Mucosa of rectum (tissue), 2 donors: ENCODE measurements around the gene FBXO38.

Experiments
- H3K27ac ChIP-seq, 2 donors: one replicate each; pipeline ENCODE4 v1.7.0; 2013; ENCODE audit warnings: inconsistent platforms in 2 of 2, low read depth in 2 of 2, low read length in 2 of 2
- H3K27me3 ChIP-seq, 2 donors: one replicate each; pipeline ENCODE4 v1.7.0; 2013; ENCODE audit warnings: low read length in 2 of 2; ENCODE audit not compliant: control insufficient read depth in 2 of 2, insufficient read depth in 2 of 2
- H3K36me3 ChIP-seq, 2 donors: one replicate each; pipeline ENCODE4 v1.7.0; 2013; ENCODE audit warnings: low read length in 2 of 2; ENCODE audit not compliant: control insufficient read depth in 2 of 2, insufficient read depth in 2 of 2
- H3K4me1 ChIP-seq, 2 donors: one replicate each; pipeline ENCODE4 v1.7.0; 2013; ENCODE audit warnings: low read length in 2 of 2, mild to moderate bottlenecking in 1 of 2; ENCODE audit not compliant: control insufficient read depth in 2 of 2, insufficient read depth in 2 of 2
- H3K4me3 ChIP-seq, 2 donors: one replicate each; pipeline ENCODE4 v1.7.0; 2013; ENCODE audit warnings: low read length in 2 of 2
- H3K9ac ChIP-seq, 2 donors: one replicate each; pipeline ENCODE4 v1.7.0; 2013; ENCODE audit warnings: low read length in 2 of 2, low read depth in 1 of 2, mild to moderate bottlenecking in 1 of 2
- H3K9me3 ChIP-seq, 2 donors: one replicate each; pipeline ENCODE4 v1.7.0; 2013; ENCODE audit warnings: low read length in 2 of 2; ENCODE audit not compliant: control insufficient read depth in 2 of 2
- donor health status: healthy.
- donor health status: Normal muscosa, but diverticular disease.

The FBXO38 gene

GRCh38 chr5:148397968-148398595 lies 14.3 kb downstream of the FBXO38 start:
- H3K4me1 ChIP-seq: peaks cover 12 to 23% of the 10 kb centered on the region in 2 donors
- H3K4me3 ChIP-seq: no peak overlapping the region
- H3K9ac ChIP-seq: no peak overlapping the region
- no peaks in the 10 kb centered on the region for H3K27me3 ChIP-seq
- peaks cover 42 to 46% of the 10 kb centered on the region in 2 donors for H3K36me3 ChIP-seq
- no peaks in the 10 kb centered on the region for H3K9me3 ChIP-seq
- no peak overlapping the region for H3K27ac ChIP-seq

- peaks cover 48 to 53% of the 10 kb centered on the region in 2 donors for H3K36me3 ChIP-seq
- H3K9me3 ChIP-seq: no peaks in the 10 kb centered on the region
- H3K27me3 ChIP-seq: no peaks in the 10 kb centered on the region
- H3K4me1 ChIP-seq: peaks cover 7 to 17% of the 10 kb centered on the region in 2 donors
- no peak overlapping the region for H3K9ac ChIP-seq
- no peak overlapping the region for H3K4me3 ChIP-seq
- no peak overlapping the region for H3K27ac ChIP-seq
Measured at GRCh38 chr5:148398698-148399121, 15.0 kb downstream of the FBXO38 start.

- peaks cover 59 to 69% of the 10 kb centered on the region in 2 donors for H3K36me3 ChIP-seq
- no peaks in the 10 kb centered on the region for H3K9me3 ChIP-seq
- peaks cover 0 to 4% of the 10 kb centered on the region in 2 donors for H3K4me1 ChIP-seq
- no peak overlapping the region for H3K4me3 ChIP-seq
- H3K27me3 ChIP-seq: no peaks in the 10 kb centered on the region
- no peak overlapping the region for H3K9ac ChIP-seq
- H3K27ac ChIP-seq: no peak overlapping the region
Measured at GRCh38 chr5:148401604-148402003, 17.8 kb downstream of the FBXO38 start.

GRCh38 chr5:148403344-148403743 lies 19.6 kb downstream of the FBXO38 start:
- H3K4me3 ChIP-seq: no peak overlapping the region
- no peaks in the 10 kb centered on the region for H3K9me3 ChIP-seq
- no peak overlapping the region for H3K27ac ChIP-seq
- no peaks in the 10 kb centered on the region for H3K27me3 ChIP-seq
- H3K36me3 ChIP-seq: peaks cover 66 to 73% of the 10 kb centered on the region in 2 donors
- H3K4me1 ChIP-seq: no peaks in the 10 kb centered on the region
- H3K9ac ChIP-seq: no peak overlapping the region

- H3K36me3 ChIP-seq: peaks cover 67 to 69% of the 10 kb centered on the region in 2 donors
- H3K9me3 ChIP-seq: no peaks in the 10 kb centered on the region
- H3K27me3 ChIP-seq: no peaks in the 10 kb centered on the region
- H3K27ac ChIP-seq: no peak overlapping the region
- H3K9ac ChIP-seq: no peak overlapping the region
- no peak overlapping the region for H3K4me3 ChIP-seq
- H3K4me1 ChIP-seq: no peaks in the 10 kb centered on the region
Measured at GRCh38 chr5:148406406-148406805, 22.6 kb downstream of the FBXO38 start.

- Histone ChIP-seq H3K27ac (no peak overlapping the region), H3K27me3 (no peaks in the 10 kb centered on the region), H3K36me3 (peaks cover 65 to 71% of the 10 kb centered on the region in 2 donors), H3K4me3 (no peak overlapping the region), H3K9ac (no peak overlapping the region), H3K4me1 (no peaks in the 10 kb centered on the region), H3K9me3 (no peaks in the 10 kb centered on the region)
Measured at GRCh38 chr5:148408092-148408491, 24.3 kb downstream of the FBXO38 start.

GRCh38 chr5:148412124-148412523 lies 28.4 kb downstream of the FBXO38 start:
- Histone ChIP-seq H3K27ac (no peak overlapping the region), H3K36me3 (peaks cover 69 to 76% of the 10 kb centered on the region in 2 donors), H3K9me3 (no peaks in the 10 kb centered on the region), H3K4me3 (no peak overlapping the region), H3K9ac (no peak overlapping the region), H3K27me3 (no peaks in the 10 kb centered on the region), H3K4me1 (no peaks in the 10 kb centered on the region)

- Histone ChIP-seq H3K27ac (no peak overlapping the region), H3K27me3 (no peaks in the 10 kb centered on the region), H3K4me1 (no peaks in the 10 kb centered on the region), H3K9ac (no peak overlapping the region), H3K4me3 (no peak overlapping the region), H3K36me3 (peaks cover 77% of the 10 kb centered on the region in 2 donors), H3K9me3 (no peaks in the 10 kb centered on the region)
Measured at GRCh38 chr5:148414833-148415232, 31.1 kb downstream of the FBXO38 start.

GRCh38 chr5:148416416-148416815 lies 32.7 kb downstream of the FBXO38 start:
- Histone ChIP-seq H3K4me1 (no peaks in the 10 kb centered on the region), H3K36me3 (peaks cover 65 to 69% of the 10 kb centered on the region in 2 donors), H3K9ac (no peak overlapping the region), H3K27me3 (no peaks in the 10 kb centered on the region), H3K4me3 (no peak overlapping the region), H3K9me3 (no peaks in the 10 kb centered on the region), H3K27ac (no peak overlapping the region)

GRCh38 chr5:148416921-148417320 lies 33.2 kb downstream of the FBXO38 start:
- Histone ChIP-seq H3K4me1 (no peaks in the 10 kb centered on the region), H3K27me3 (no peaks in the 10 kb centered on the region), H3K9me3 (no peaks in the 10 kb centered on the region), H3K9ac (no peak overlapping the region), H3K36me3 (peaks cover 66 to 71% of the 10 kb centered on the region in 2 donors), H3K27ac (no peak overlapping the region), H3K4me3 (no peak overlapping the region)
